ENCODE data around the gene STK11IP. TPM values are rescaled to one million over a fixed set of nuclear protein-coding genes. Genes with fewer than 3 reads are reported as not detected.

Gene STK11IP
- total and polyA plus RNA-seq, 2 of the 13 experiments (the other 11 are each of a cell fraction or from before 2014, with no cell fraction given) = 12.8 to 24.0 TPM

DNA sequence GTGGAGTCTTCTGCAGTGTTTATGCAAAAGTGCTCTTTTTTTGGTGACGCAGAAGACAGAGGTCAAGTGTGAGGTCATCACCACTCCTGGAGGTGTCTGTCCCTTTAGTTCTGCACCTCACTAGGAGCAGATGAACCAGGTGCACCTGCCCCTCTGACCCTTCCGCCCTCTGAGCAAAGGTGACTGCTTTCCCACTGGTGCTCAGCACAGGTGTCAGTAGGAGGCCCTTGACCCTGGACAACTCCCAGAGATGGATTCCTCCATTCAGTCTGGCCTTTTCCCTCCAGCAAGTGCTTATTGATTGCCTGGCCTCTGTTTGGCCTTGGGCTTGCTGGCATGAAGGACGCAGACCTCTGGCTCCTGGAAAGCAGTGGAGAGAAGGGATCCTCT lies 21.1 kb downstream of the STK11IP start (continued):
- TF ChIP-seq, protein P1, sequence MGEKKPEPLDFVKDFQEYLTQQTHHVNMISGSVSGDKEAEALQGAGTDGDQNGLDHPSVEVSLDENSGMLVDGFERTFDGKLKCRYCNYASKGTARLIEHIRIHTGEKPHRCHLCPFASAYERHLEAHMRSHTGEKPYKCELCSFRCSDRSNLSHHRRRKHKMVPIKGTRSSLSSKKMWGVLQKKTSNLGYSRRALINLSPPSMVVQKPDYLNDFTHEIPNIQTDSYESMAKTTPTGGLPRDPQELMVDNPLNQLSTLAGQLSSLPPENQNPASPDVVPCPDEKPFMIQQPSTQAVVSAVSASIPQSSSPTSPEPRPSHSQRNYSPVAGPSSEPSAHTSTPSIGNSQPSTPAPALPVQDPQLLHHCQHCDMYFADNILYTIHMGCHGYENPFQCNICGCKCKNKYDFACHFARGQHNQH (CRISPR knock-in tag; IDR thresholded peaks at IDR 0.05) = no peak
- peak; percentile 85; the same call in 1 of the 2 replicates for TF ChIP-seq RXRA (CRISPR knock-in tag; IDR thresholded peaks at IDR 0.05)
- TF ChIP-seq NCOA2 (CRISPR knock-in tag; IDR thresholded peaks at IDR 0.05) = peak; percentile 23; the same call in 1 of the 2 replicates
- TF ChIP-seq ZNF282 (IDR thresholded peaks at IDR 0.05; ENCODE audit: partially characterized antibody) = no peak
- TF ChIP-seq, protein P2, sequence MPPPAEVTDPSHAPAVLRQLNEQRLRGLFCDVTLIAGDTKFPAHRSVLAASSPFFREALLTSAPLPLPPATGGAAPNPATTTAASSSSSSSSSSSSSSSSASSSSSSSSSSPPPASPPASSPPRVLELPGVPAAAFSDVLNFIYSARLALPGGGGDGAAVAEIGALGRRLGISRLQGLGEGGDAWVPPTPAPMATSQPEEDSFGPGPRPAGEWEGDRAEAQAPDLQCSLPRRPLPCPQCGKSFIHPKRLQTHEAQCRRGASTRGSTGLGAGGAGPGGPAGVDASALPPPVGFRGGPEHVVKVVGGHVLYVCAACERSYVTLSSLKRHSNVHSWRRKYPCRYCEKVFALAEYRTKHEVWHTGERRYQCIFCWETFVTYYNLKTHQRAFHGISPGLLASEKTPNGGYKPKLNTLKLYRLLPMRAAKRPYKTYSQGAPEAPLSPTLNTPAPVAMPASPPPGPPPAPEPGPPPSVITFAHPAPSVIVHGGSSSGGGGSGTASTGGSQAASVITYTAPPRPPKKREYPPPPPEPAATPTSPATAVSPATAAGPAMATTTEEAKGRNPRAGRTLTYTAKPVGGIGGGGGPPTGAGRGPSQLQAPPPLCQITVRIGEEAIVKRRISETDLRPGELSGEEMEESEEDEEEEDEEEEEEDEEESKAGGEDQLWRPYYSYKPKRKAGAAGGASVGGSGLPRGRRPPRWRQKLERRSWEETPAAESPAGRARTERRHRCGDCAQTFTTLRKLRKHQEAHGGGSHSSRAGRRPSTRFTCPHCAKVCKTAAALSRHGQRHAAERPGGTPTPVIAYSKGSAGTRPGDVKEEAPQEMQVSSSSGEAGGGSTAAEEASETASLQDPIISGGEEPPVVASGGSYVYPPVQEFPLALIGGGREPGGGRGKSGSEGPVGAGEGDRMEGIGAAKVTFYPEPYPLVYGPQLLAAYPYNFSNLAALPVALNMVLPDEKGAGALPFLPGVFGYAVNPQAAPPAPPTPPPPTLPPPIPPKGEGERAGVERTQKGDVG (CRISPR knock-in tag; IDR thresholded peaks at IDR 0.05; ENCODE audit: borderline replicate concordance) = 0 out of 2 replicates have a peak, but pooled peaks have one; percentile 33
- TF ChIP-seq, protein P3, sequence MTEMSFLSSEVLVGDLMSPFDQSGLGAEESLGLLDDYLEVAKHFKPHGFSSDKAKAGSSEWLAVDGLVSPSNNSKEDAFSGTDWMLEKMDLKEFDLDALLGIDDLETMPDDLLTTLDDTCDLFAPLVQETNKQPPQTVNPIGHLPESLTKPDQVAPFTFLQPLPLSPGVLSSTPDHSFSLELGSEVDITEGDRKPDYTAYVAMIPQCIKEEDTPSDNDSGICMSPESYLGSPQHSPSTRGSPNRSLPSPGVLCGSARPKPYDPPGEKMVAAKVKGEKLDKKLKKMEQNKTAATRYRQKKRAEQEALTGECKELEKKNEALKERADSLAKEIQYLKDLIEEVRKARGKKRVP (CRISPR knock-in tag; IDR thresholded peaks at IDR 0.05) = no peak
- TF ChIP-seq ZNF431 (CRISPR knock-in tag; IDR thresholded peaks at IDR 0.05; ENCODE audit: borderline replicate concordance, low read depth) = 0 out of 2 replicates have a peak, but pooled peaks have one; percentile 29
- peak; percentile 77 to 85 for TF ChIP-seq NR2F1 (CRISPR knock-in tag; IDR thresholded peaks at IDR 0.05)
- TF ChIP-seq ZNF7 (CRISPR knock-in tag; IDR thresholded peaks at IDR 0.05) = no peak
- TF ChIP-seq, protein P4, sequence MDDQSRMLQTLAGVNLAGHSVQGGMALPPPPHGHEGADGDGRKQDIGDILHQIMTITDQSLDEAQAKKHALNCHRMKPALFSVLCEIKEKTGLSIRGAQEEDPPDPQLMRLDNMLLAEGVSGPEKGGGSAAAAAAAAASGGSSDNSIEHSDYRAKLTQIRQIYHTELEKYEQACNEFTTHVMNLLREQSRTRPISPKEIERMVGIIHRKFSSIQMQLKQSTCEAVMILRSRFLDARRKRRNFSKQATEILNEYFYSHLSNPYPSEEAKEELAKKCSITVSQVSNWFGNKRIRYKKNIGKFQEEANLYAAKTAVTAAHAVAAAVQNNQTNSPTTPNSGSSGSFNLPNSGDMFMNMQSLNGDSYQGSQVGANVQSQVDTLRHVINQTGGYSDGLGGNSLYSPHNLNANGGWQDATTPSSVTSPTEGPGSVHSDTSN (CRISPR knock-in tag; IDR thresholded peaks at IDR 0.05; ENCODE audit: borderline replicate concordance) = no peak
- peak; percentile 96 for TF ChIP-seq RARA (CRISPR knock-in tag; IDR thresholded peaks at IDR 0.05)
- TF ChIP-seq CCAR2 (optimal IDR thresholded peaks at IDR 0.05; ENCODE audit: low read depth, low read length) = no peak
- no peak for TF ChIP-seq NONO (IDR thresholded peaks at IDR 0.05)
- peak; percentile 36; the same call in 1 of the 2 replicates for TF ChIP-seq NONO (CRISPR knock-in tag; conservative IDR thresholded peaks at IDR 0.05)
- no peak for TF ChIP-seq ZBTB3 (CRISPR knock-in tag; IDR thresholded peaks at IDR 0.05; ENCODE audit: borderline replicate concordance, low read depth)
- TF ChIP-seq GATAD2A (CRISPR knock-in tag; IDR thresholded peaks at IDR 0.05) = peak; percentile 71
- TF ChIP-seq NR2F2 (IDR thresholded peaks at IDR 0.05; ENCODE audit: borderline replicate concordance, low read depth) = peak; percentile 85
- TF ChIP-seq, protein P5, sequence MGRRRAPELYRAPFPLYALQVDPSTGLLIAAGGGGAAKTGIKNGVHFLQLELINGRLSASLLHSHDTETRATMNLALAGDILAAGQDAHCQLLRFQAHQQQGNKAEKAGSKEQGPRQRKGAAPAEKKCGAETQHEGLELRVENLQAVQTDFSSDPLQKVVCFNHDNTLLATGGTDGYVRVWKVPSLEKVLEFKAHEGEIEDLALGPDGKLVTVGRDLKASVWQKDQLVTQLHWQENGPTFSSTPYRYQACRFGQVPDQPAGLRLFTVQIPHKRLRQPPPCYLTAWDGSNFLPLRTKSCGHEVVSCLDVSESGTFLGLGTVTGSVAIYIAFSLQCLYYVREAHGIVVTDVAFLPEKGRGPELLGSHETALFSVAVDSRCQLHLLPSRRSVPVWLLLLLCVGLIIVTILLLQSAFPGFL (CRISPR knock-in tag; IDR thresholded peaks at IDR 0.05) = no peak
- TF ChIP-seq KAT2B (IDR thresholded peaks at IDR 0.05; ENCODE audit: borderline replicate concordance, low read depth, low read length) = 0 out of 2 replicates have a peak, but pooled peaks have one; percentile 41
- 0 out of 2 replicates have a peak, but pooled peaks have one; percentile 28 for TF ChIP-seq NCOR1 (IDR thresholded peaks at IDR 0.05; ENCODE audit: borderline replicate concordance, low read length)
- 0 out of 2 replicates have a peak, but pooled peaks have one; percentile 46 for TF ChIP-seq MTA1 (CRISPR knock-in tag; IDR thresholded peaks at IDR 0.05; ENCODE audit: borderline replicate concordance)
- peak; percentile 40; the same call in 1 of the 2 replicates for TF ChIP-seq FOXA3 (CRISPR knock-in tag; IDR thresholded peaks at IDR 0.05)

All from HepG2 (cell line).